ENCODE measurements around the gene TMPRSS4.
"Not testable (repeated sequence)": the region's sequence is repeated elsewhere in the genome, so short reads cannot be mapped to it uniquely, and the experiment has no call there.

TMPRSS4 gene

GRCh38 chr11:118056806-118057205, 20.1 kb upstream of the TMPRSS4 start:
- no peak for DNase-seq (ENCODE audit: low read depth in 3 of 3)

GRCh38 chr11:118057251-118058145, 19.4 kb upstream of the TMPRSS4 start:
- no peak for DNase-seq (ENCODE audit: low read depth in 3 of 3)

- no peak for DNase-seq (ENCODE audit: low read depth in 3 of 3)
Measured at GRCh38 chr11:118058311-118059245, 18.3 kb upstream of the TMPRSS4 start.

GRCh38 chr11:118059246-118059940, 17.5 kb upstream of the TMPRSS4 start:
- DNase-seq (ENCODE audit: low read depth in 3 of 3) = no peak

GRCh38 chr11:118060081-118060661, 16.7 kb upstream of the TMPRSS4 start:
- no peak for DNase-seq (ENCODE audit: low read depth in 3 of 3)

GRCh38 chr11:118060869-118061268, 16.0 kb upstream of the TMPRSS4 start:
- DNase-seq (ENCODE audit: low read depth in 3 of 3) = no peak

- no peak for DNase-seq (ENCODE audit: low read depth in 3 of 3)
Measured at GRCh38 chr11:118061586-118062125, 15.2 kb upstream of the TMPRSS4 start.

- DNase-seq (ENCODE audit: low read depth in 3 of 3) = not testable (repeated sequence)
Measured at GRCh38 chr11:118062181-118062580, 14.7 kb upstream of the TMPRSS4 start.

GRCh38 chr11:118062631-118063030, 14.2 kb upstream of the TMPRSS4 start:
- DNase-seq (ENCODE audit: low read depth in 3 of 3) = not testable (repeated sequence)

- DNase-seq (ENCODE audit: low read depth in 3 of 3) = no peak
Measured at GRCh38 chr11:118064956-118065355, 11.9 kb upstream of the TMPRSS4 start.

GRCh38 chr11:118065384-118065783, 11.5 kb upstream of the TMPRSS4 start:
- DNase-seq (ENCODE audit: low read depth in 3 of 3) = no peak

GRCh38 chr11:118067006-118067405, 9.9 kb upstream of the TMPRSS4 start:
- no peak for DNase-seq (ENCODE audit: low read depth in 3 of 3)

GRCh38 chr11:118068206-118068944, 8.5 kb upstream of the TMPRSS4 start:
- no peak for DNase-seq (ENCODE audit: low read depth in 3 of 3)

GRCh38 chr11:118068945-118069612, 7.8 kb upstream of the TMPRSS4 start:
- DNase-seq (ENCODE audit: low read depth in 3 of 3) = no peak

- no peak for DNase-seq (ENCODE audit: low read depth in 3 of 3)
Measured at GRCh38 chr11:118071416-118072030, 5.4 kb upstream of the TMPRSS4 start.

- DNase-seq (ENCODE audit: low read depth in 3 of 3) = no peak
Measured at GRCh38 chr11:118073554-118073953, 3.3 kb upstream of the TMPRSS4 start.

GRCh38 chr11:118074091-118074685, 2.7 kb upstream of the TMPRSS4 start:
- DNase-seq (ENCODE audit: low read depth in 3 of 3) = no peak

GRCh38 chr11:118074785-118075184, 2.1 kb upstream of the TMPRSS4 start:
- no peak for DNase-seq (ENCODE audit: low read depth in 3 of 3)

GRCh38 chr11:118078911-118079411, 2.1 kb downstream of the TMPRSS4 start:
- no peak for DNase-seq (ENCODE audit: low read depth in 3 of 3)

Data from stimulated activated CD4-positive, alpha-beta T cell treated with anti-CD3 and anti-CD28 coated beads, TNF-alpha, amount 100 ng/mL, for 4 hours (primary cell).